ENCODE measurements around the gene SUGT1.
"Not testable (repeated sequence)": the region's sequence is repeated elsewhere in the genome, so short reads cannot be mapped to it uniquely, and the experiment has no call there.

The SUGT1 gene

DNA sequence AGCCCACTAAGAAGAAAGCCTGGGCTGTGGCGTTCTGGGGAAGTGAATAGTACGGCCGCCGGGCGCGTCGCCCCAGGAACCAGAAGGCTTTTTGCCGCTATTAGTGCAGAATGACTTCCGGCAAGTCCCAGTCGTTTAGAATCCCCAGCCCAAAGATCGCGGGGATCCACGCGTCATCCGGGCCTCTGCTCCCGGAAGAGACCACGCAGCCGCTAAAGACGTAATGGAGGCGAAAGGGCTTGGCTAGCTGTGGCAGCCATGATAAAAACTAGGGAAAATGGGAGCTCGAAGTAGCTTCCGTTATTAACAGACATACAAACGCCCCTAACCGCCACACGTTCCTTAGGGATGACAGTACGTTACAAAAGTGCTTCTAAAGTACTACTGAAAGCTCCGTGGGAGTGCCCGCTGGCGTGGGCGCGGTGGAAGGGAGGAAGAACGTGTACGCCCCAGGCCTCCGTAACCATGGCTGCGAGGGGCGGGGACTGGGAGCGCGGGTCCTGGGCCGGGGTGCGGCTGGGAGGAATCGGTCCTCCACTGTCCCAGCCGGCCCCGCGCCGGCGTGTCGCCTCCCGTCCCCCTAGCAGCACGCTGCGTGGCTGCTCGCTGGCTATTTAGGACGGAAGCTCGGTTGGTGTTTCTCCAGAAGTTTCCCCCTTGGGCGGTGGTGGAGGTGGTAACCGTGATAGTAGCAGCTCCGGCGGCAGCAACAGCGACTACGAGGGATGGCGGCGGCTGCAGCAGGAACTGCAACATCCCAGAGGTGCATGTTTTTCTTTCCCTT lies at the start of gene SUGT1:
SUGT1 (plus strand) TSS at position 641 of the 784 bp plus-strand sequence; CDS start at position 726, 85 bp downstream.
- peak; percentile 86 to 93 (median 90) for DNase-seq (ENCODE audit: low read depth in 3 of 3)

DNA sequence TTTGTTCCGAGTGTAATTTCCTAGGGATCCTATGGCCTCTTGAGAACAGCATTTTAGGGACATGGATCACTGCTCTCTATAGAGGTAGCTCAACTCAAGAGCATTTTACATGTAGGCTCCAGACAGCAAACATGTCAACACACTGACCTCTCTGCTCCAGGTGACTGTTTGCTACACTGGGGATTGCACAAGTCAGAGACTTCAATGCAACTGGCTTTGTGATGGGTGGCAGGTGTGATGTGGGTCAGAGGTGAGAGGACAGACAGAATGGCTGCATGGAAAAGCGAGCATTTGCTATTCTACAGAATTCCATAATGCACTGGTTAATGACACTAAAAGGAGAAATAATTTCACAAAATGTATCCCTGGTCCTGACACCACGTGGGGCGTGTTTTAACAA lies 49.3 kb upstream of the SUGT1 start:
- DNase-seq (ENCODE audit: low read depth in 3 of 3) = not testable (repeated sequence)

DNA sequence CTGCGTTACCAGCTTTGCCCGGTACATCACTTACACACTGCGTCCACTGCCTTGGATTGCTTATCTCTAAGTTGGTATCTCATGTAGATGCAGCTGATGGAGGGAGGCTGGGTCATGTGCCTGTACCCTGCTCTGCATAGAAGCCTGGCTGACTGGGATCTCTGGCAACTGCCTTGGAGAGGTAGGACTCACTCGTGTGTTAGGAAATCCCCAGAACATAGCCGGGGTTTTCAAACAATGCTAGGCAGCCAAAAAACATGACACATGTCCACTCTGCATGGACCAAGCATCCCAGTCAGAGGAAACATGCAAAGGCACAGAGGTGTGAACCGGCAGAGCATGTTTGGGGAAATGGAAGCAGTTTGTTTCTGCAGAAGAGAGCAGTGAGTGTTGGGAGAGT lies 46.5 kb upstream of the SUGT1 start:
- not testable (repeated sequence) for DNase-seq (ENCODE audit: low read depth in 3 of 3)

DNA sequence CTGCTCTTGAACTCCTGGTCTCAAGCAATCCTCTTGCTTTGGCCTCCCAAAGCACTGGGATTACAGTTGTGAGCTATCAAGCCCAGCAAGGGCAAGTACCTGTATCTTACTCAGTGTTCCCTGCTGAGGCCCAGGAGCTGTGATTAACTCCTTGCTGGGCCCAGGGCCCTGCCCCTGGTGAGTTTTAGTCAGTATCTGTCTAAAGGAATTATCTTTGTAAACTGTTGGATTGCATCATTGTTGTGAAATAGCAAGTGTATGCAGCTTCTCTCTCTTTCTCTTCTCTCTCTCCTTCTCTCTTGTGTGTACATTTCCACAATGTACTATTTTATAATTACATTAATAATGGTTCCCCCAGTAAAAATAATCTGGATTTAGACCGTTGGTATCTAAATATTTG lies 45.8 kb upstream of the SUGT1 start:
- DNase-seq (ENCODE audit: low read depth in 3 of 3) = not testable (repeated sequence)

DNA sequence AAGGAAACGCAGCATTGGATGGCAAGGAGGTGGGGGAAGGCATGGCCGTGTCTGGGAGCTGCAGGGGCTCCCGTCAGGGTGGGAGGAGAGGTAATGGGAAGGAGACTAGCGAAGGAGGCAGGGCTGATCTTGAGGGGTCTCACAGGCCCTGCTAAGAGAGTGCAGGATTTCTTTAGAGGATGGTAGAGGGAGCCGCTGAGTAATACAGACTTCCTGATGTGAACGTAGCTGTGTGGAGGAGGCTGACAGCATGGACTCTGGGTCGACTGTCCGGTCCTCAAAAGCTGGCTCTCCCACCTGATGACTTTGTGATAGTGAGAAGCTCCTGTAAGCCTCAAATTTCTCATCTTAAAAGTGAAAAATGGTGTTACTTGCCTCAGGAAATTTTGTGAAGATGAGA lies 44.5 kb upstream of the SUGT1 start:
- not testable (repeated sequence) for DNase-seq (ENCODE audit: low read depth in 3 of 3)

GRCh38 chr13:52609013-52609606 lies 43.5 kb upstream of the SUGT1 start:
- not testable (repeated sequence) for DNase-seq (ENCODE audit: low read depth in 3 of 3)

GRCh38 chr13:52610158-52610557 lies 42.5 kb upstream of the SUGT1 start:
- not testable (repeated sequence) for DNase-seq (ENCODE audit: low read depth in 3 of 3)

DNA sequence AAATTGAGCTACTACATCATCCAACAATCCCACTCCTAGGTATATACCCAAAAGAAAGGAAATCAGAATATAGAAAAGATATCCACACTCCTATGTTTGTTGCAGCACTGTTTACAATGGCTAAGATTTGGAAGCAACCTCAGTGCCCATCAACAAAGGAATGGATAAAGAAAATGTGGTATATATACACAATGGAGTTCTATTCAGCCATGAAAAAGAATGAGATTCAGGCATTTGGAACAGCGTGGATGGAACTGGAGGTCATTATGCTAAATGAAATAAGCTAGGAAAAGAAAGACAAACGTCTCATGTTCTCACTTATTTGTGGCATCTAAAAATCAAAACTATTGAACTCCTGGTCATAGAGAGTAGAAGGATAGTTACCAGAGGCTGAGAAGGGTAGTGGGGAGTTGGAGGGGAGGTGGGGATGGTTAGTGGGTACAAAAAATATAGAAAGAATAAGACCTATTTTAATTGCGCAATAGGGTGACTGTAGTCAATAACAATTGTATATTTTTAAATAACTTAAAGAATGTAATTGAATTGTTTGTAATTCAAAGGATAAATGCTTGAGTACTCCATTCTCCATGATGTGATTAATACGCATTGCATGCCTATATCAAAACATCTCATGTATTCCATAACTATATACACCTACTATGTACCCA lies 37.4 kb upstream of the SUGT1 start:
- no peak for DNase-seq (ENCODE audit: low read depth in 3 of 3)

DNA sequence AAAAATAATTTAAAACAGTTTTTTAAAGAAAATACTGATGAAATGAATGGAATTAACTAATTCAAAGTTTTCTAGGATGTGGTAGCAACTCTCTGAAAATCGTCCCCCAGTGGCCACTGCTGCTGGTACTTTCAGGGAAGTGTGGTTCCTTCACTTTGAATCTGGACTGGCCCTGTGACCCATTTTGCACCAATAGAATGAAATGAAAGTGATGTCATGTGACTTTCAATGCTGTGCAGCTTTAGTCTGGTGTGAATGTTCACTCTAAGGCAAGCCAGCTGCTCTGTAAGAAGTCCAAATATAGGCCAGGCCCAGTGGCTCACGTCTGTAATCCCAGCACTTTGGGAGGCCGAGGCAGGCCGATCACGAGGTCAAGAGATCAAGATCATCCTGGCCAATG lies 36.8 kb upstream of the SUGT1 start:
- DNase-seq (ENCODE audit: low read depth in 3 of 3) = no peak

- DNase-seq (ENCODE audit: low read depth in 3 of 3) = peak; percentile 61 to 81 (median 71)
Measured at GRCh38 chr13:52617070-52618060, 35.3 kb upstream of the SUGT1 start.

- not testable (repeated sequence) for DNase-seq (ENCODE audit: low read depth in 3 of 3)
Measured at GRCh38 chr13:52631083-52631690, 21.4 kb upstream of the SUGT1 start.

DNA sequence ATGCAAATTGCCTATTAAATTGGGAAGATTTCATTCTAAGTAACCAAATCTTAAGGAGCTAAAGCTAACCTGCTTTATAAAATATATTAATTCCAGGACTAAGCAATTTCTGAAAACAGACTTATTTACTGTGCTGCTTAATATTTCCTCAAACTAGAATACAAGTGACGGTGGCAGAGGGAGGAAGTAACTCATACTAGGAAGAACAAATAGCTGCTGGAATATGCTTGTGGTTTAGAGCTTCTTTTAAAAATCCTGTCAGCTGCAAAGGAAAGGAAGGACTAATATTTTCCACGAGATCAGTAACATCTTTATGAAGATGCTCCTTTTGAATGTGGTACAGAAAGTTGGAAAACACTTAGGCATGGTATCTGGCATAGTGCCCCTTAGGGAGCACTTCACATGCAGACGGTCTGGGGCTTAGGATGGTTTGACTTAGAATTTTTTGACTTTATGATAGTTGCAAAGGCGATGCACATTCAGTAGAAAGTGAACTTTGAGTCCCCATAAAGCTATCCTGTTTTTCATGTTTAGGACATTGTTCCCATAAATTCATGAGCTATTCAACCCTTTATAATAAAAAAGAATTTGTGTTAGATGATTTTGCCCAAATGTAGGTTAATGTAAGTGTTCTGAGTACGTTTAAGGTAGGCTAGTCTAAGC lies 13.8 kb upstream of the SUGT1 start:
- DNase-seq (ENCODE audit: low read depth in 3 of 3) = no peak

GRCh38 chr13:52642131-52642530 lies 10.5 kb upstream of the SUGT1 start, which contains the start of gene HNRNPA1L2:
Gene HNRNPA1L2, plus strand, starts transcription at chr13:52642431. Its CDS starts 62 bp downstream, at chr13:52642493.
- DNase-seq (ENCODE audit: low read depth in 3 of 3) = no peak

DNA sequence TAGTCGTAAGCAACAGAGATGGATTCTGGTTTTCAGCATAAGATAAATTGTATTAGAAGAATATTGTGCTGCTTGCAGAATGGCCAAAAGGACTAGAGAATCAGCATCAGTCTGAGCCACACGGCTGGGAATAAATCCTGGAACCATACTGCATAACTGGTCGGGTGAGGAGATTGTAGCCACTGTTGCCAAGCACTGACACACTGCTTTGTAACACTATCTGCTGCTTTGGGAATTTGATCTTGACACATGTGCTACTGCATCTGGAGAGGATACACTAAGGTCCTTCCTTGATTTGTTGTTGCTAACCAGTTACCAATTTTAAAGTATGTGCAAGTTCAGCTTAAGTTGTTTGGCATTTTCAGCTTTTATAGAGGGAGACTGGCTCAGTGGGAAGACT lies 8.5 kb upstream of the SUGT1 start:
- no peak for DNase-seq (ENCODE audit: low read depth in 3 of 3)

GRCh38 chr13:52646967-52647366 lies 5.7 kb upstream of the SUGT1 start:
- no peak for DNase-seq (ENCODE audit: low read depth in 3 of 3)

DNA sequence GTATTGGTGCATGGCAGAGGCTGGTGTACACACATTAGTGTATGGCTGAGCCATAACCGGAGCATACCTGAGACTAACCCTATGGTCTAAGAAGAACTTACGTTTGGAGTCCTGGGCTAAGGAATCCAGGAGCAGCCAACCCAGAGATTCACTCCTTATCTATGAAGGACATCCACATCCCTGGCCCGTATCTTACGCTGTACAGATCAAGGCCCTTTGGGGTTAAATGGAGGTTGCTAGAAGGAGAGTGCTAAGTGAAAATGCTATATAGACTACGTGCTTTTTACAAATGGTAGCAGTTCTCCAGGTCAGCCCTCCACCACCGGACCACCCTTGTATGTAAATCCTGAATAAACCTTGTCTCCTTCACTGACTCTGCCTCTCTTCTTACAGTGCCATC lies 1.9 kb upstream of the SUGT1 start:
- DNase-seq (ENCODE audit: low read depth in 3 of 3) = no peak

DNA sequence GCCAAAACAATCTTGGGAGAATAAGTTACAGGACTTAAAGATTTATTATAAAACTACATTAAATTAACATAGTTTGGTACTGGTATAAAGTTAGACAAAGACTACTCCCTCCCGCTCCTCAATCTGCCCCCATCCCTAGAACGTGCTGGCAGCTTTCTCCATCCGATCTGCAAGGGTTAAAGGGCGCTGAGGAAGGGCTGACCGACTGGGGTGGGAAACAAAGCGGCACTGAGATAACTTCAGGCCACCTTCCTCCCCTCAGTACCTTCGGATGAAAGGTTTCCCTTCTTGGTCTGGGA lies 790 bp upstream of the SUGT1 start:
- DNase-seq (ENCODE audit: low read depth in 3 of 3) = no peak

DNA sequence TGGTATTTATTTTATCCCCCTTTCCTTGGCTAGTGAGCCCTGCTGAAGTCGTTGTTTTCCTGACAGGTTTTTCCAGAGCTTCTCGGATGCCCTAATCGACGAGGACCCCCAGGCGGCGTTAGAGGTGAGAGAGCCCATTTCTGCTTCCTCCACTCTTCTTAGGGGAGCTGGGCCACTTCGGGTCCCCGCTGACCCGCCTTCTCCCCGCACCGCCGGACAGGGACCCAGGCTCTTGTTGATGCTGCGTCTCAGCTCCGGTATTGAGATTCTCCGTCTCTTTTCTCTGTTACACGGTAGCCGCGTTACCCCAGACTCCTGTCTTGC lies 306 bp downstream of the SUGT1 start:
- DNase-seq (ENCODE audit: low read depth in 3 of 3) = peak in 1 of 3 donors; percentile 16

DNA sequence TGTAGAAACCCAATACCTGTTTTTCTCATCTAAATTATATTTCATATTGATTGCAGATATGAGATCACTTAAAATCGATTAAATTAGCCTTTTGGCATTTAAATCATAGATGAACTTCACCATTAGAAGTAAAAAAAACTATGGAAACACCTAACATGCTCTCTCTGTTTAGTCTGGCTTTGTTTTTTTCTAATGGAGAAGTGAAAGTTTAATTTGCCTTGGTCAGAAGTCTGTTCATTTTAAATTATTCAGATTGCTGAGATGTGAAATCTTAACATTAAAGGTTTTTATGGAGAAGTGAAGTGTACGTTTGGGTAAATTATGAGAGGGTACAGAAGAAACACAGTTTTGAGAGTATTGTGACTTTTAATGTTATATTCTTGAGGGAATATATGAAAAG lies 6.7 kb downstream of the SUGT1 start:
- DNase-seq (ENCODE audit: low read depth in 3 of 3) = no peak

GRCh38 chr13:52664272-52664671 lies 11.6 kb downstream of the SUGT1 start:
- no peak for DNase-seq (ENCODE audit: low read depth in 3 of 3)

DNA sequence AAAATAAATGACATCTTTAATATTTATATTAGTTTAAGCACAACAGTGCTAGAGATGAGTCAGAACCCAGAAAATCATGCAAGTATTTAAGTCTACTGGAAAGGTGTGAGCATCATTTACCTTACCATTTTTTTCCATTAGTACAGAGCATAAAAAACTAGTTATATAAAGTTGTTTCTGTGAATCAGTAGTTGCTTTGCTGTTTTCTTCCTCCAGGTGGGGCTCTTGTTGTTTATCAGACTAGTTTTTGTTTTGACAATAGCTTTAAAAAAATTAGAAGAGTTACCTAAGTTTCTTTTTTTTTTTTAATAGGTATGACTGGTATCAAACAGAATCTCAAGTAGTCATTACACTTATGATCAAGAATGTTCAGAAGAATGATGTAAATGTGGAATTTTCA lies 12.7 kb downstream of the SUGT1 start:
- DNase-seq (ENCODE audit: low read depth in 3 of 3) = no peak
